ENCODE results near the gene ABCC5.

ABCC5 gene

GRCh38 chr3:183933160-183933559 is 84.5 kb downstream of the ABCC5 start:
- no peak overlapping the region for H3K27ac ChIP-seq

GRCh38 chr3:183931881-183932280 is 85.8 kb downstream of the ABCC5 start:
- H3K27ac ChIP-seq, result no peak overlapping the region
- H3K4me3 ChIP-seq, result no peak overlapping the region

More at GRCh38 chr3:183933160-183933559, 84.5 kb downstream of the ABCC5 start:
- H3K4me3 ChIP-seq, result no peak overlapping the region

GRCh38 chr3:183930086-183930485 is 87.6 kb downstream of the ABCC5 start:
- H3K27ac ChIP-seq, result no peak overlapping the region
- no peak overlapping the region for H3K4me3 ChIP-seq

- no peak overlapping the region for H3K4me3 ChIP-seq
- H3K27ac ChIP-seq, result no peak overlapping the region
Observed at GRCh38 chr3:183927059-183927458, 90.6 kb downstream of the ABCC5 start.

GRCh38 chr3:183924956-183925355 is 92.7 kb downstream of the ABCC5 start:
- peak overlapping the region in 4 of 21 experiments; percentile 16 to 43 (median 28) for H3K27ac ChIP-seq
- H3K4me3 ChIP-seq, result no peak overlapping the region

GRCh38 chr3:183924543-183924942 is 93.1 kb downstream of the ABCC5 start:
- H3K4me3 ChIP-seq, result no peak overlapping the region
- peak overlapping the region in 5 of 21 experiments; percentile 14 to 47 (median 34) for H3K27ac ChIP-seq

GRCh38 chr3:183922421-183922820 is 95.3 kb downstream of the ABCC5 start:
- no peak overlapping the region for H3K4me3 ChIP-seq
- no peak overlapping the region for H3K27ac ChIP-seq

GRCh38 chr3:183921096-183921495 is 96.6 kb downstream of the ABCC5 start:
- no peak overlapping the region for H3K27ac ChIP-seq
- no peak overlapping the region for H3K4me3 ChIP-seq

- H3K27ac ChIP-seq, result no peak overlapping the region
- no peak overlapping the region for H3K4me3 ChIP-seq
Observed at GRCh38 chr3:183920416-183920815, 97.3 kb downstream of the ABCC5 start.

GRCh38 chr3:183918178-183918577 is 99.5 kb downstream of the ABCC5 start:
- H3K27ac ChIP-seq, result no peak overlapping the region
- H3K4me3 ChIP-seq, result no peak overlapping the region

- Histone ChIP-seq H3K4me3 (no peak overlapping the region), H3K27ac (no peak overlapping the region)
Observed at GRCh38 chr3:183917776-183918175, 99.9 kb downstream of the ABCC5 start.

- H3K27ac ChIP-seq, result no peak overlapping the region
- no peak overlapping the region for H3K4me3 ChIP-seq
Observed at GRCh38 chr3:183914856-183915255, 102.8 kb downstream of the ABCC5 start.

- Histone ChIP-seq H3K27ac (no peak overlapping the region), H3K4me3 (no peak overlapping the region)
Observed at GRCh38 chr3:183913580-183913920, 104.1 kb downstream of the ABCC5 start.

GRCh38 chr3:183912895-183913579 is 104.6 kb downstream of the ABCC5 start:
- Histone ChIP-seq H3K27ac (no peak overlapping the region), H3K4me3 (no peak overlapping the region)

GRCh38 chr3:183911763-183912506 is 105.7 kb downstream of the ABCC5 start:
- no peak overlapping the region for H3K4me3 ChIP-seq
- no peak overlapping the region for H3K27ac ChIP-seq

- no peak overlapping the region for H3K4me3 ChIP-seq
- no peak overlapping the region for H3K27ac ChIP-seq
Observed at GRCh38 chr3:183911087-183911486, 106.6 kb downstream of the ABCC5 start.

GRCh38 chr3:183909030-183909600 is 108.6 kb downstream of the ABCC5 start:
- no peak overlapping the region for H3K27ac ChIP-seq
- H3K4me3 ChIP-seq, result no peak overlapping the region

- Histone ChIP-seq H3K4me3 (no peak overlapping the region), H3K27ac (no peak overlapping the region)
Observed at GRCh38 chr3:183907911-183908331, 109.8 kb downstream of the ABCC5 start.

- Histone ChIP-seq H3K27ac (no peak overlapping the region), H3K4me3 (no peak overlapping the region)
Observed at GRCh38 chr3:183907176-183907575, 110.5 kb downstream of the ABCC5 start.

GRCh38 chr3:183906234-183906921 is 111.3 kb downstream of the ABCC5 start:
- no peak overlapping the region for H3K27ac ChIP-seq
- no peak overlapping the region for H3K4me3 ChIP-seq
